ENCODE measurements around the gene SRCAP.

DNA sequence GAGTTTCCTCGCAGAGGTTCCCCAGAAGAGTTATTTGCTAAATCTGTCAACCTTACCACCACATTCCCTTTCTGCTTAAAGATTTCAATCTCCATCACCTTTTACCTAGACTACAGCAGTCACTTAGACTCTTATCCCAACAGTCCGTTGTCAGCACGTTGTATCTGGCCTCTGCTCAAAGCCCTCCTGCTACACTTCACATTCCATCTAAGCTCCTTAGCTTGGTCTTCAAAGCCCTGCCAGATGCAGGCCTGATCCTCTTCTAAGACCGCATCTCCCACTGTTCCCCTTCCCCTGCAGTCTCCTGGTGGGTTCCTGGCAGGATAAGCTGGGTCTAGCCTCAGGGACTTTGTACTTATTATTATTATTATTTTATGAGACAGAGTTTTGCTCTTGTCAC, 10.3 kb upstream of the SRCAP start:
- TF ChIP-seq, protein P1, sequence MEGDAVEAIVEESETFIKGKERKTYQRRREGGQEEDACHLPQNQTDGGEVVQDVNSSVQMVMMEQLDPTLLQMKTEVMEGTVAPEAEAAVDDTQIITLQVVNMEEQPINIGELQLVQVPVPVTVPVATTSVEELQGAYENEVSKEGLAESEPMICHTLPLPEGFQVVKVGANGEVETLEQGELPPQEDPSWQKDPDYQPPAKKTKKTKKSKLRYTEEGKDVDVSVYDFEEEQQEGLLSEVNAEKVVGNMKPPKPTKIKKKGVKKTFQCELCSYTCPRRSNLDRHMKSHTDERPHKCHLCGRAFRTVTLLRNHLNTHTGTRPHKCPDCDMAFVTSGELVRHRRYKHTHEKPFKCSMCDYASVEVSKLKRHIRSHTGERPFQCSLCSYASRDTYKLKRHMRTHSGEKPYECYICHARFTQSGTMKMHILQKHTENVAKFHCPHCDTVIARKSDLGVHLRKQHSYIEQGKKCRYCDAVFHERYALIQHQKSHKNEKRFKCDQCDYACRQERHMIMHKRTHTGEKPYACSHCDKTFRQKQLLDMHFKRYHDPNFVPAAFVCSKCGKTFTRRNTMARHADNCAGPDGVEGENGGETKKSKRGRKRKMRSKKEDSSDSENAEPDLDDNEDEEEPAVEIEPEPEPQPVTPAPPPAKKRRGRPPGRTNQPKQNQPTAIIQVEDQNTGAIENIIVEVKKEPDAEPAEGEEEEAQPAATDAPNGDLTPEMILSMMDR (IDR thresholded peaks at IDR 0.05): no peak
- no peak for TF ChIP-seq EP300 (IDR thresholded peaks at IDR 0.05)
- no peak for TF ChIP-seq POLR2A (IDR thresholded peaks at IDR 0.05)
